Pulmonary artery endothelial cell (primary cell): ENCODE measurements around the gene ZHX3. TPM values are rescaled to one million over a fixed set of nuclear protein-coding genes. Genes with fewer than 3 reads are reported as not detected.
A peak's percentile ranks its signal among the peaks of the same experiment; 100 is the strongest.

Experiments
- DNase-seq: peaks from one replicate; pipeline ENCODE4 v3.0.0-alpha.2; 2011; ENCODE audit warnings: low read depth, low spot score
- total RNA-seq: library from RNA; depleted of rRNA; stranded (reverse); fragments of >200 nt; gene quantifications from 2 replicates; pipeline ENCODE4 v1.2.3, GENCODE V29; 2014

ZHX3 gene
- total RNA-seq, 1 donor from 2014 or later: 9.0 TPM

GRCh38 chr20:41174373-41174772, 143.2 kb downstream of the ZHX3 start:
- no peak for DNase-seq

GRCh38 chr20:41173791-41174341, 143.7 kb downstream of the ZHX3 start:
- DNase-seq: no peak

GRCh38 chr20:41173161-41173721, 144.3 kb downstream of the ZHX3 start:
- DNase-seq: peak; percentile 22

DNA sequence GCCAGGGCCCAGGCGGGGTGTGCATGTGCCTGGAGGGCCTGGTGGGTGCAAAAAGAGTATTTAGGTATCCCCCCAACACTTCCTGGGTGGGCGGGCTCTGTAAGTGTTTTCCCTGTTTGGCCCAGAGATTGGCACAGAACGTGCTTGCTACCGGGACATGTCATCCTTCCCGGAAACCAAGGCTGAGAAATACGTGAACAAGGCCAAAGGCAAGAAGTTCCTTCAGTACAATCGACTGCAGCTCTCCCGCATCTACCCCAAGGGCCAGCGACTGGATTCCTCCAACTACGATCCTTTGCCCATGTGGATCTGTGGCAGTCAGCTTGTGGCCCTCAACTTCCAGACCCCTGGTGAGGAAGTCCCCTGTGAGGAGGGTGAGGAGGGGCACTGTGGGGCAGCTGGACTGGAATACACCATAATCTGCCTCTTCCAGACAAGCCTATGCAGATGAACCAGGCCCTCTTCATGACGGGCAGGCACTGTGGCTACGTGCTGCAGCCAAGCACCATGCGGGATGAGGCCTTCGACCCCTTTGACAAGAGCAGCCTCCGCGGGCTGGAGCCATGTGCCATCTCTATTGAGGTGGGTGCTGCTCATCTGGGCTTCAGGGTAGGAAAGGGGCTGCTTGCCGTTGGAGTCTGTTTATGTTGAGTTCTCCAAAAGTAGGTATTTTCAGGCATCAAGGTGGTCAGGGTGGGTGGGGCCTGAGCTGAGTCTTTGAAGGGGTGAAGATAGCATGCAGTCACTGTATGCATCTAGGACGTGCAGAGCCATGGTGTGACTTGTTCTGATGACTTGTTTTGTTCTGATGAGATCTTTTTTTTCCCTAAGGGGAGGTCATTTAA, 145.0 kb downstream of the ZHX3 start:
- no peak for DNase-seq

GRCh38 chr20:41171736-41172295, 145.7 kb downstream of the ZHX3 start:
- DNase-seq: no peak

DNA sequence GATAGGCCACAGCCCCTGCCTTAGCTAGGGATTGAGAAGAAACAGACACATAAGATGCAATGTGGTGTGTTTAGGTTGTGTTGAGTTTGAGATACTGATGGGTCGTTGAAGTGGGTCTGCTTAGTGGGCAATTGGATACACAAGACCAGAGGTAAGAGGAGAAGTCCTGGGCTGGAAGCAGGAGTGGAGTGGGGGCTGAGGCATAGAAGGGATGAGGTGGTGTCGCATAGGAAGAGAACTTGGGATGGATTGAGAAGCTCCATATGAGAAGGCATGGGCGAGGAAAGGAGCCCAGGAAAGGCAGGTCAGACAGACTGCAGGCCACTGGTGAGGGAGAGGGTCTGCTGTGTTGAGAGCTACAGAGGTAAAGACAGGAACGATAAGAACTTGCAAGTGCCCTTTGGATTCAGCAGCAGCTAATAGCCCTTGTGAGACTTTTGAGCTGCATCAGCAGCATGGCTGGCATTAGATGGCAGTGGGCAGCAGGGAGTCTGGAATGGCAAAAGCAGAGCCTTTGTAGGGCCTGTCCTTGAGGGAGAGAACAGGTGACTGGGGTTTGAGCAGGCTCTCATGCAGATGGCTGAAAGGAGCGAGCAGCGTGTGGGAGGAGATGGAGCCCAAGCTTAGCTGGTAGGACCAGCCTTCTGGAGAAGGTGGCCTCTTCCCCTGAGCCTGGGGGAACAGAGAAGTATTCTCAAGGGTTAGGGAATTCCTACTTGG, 147.0 kb downstream of the ZHX3 start:
- no peak for DNase-seq

DNA sequence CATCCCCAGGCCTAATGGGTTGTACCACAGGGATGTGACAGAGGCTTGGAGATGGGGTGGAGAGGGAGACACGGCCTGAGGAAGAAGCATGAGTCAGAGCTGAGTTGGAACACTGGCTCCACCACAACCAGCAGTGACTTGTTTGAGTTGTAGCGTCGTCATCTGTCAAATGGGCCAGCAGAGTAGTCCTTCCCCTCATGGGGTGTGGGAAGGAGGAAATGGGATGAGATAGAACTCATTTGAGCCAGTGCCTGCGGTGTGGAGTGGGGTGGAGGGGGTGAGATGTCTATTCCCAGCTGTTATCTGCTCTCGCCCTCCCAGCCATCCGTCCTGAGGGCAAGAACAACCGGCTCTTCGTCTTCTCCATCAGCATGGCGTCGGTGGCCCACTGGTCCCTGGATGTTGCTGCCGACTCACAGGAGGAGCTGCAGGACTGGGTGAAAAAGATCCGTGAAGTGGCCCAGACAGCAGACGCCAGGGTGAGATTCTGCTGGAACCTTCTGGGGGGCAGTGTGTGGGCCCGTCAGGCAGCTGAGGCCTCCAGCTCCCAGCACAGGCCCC, 147.7 kb downstream of the ZHX3 start:
- DNase-seq: no peak

DNA sequence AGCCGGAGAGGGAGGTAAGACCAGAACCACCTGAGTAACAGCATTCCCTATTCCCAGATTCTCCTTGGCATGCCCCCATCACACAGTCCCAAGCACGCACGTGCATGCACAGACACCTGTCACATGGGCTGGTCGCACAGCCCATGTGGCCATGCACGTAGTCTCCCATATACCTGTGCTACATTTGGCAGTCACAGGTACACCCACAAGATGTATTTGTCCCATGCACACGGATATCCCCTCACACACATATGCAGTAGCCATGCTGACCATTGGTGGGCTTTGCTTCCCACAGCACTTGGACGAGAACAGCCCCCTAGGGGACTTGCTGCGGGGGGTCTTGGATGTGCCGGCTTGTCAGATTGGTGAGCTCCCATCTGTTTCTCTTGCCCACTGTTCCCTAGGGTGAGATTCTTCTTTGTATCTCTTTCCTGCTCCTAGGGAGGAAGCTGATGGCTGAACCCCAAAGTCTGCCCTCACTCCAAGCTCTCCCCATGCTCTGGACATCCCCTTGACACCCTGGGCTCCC, 148.3 kb downstream of the ZHX3 start:
- DNase-seq: no peak

GRCh38 chr20:41168281-41169161, 149.0 kb downstream of the ZHX3 start:
- no peak for DNase-seq

DNA sequence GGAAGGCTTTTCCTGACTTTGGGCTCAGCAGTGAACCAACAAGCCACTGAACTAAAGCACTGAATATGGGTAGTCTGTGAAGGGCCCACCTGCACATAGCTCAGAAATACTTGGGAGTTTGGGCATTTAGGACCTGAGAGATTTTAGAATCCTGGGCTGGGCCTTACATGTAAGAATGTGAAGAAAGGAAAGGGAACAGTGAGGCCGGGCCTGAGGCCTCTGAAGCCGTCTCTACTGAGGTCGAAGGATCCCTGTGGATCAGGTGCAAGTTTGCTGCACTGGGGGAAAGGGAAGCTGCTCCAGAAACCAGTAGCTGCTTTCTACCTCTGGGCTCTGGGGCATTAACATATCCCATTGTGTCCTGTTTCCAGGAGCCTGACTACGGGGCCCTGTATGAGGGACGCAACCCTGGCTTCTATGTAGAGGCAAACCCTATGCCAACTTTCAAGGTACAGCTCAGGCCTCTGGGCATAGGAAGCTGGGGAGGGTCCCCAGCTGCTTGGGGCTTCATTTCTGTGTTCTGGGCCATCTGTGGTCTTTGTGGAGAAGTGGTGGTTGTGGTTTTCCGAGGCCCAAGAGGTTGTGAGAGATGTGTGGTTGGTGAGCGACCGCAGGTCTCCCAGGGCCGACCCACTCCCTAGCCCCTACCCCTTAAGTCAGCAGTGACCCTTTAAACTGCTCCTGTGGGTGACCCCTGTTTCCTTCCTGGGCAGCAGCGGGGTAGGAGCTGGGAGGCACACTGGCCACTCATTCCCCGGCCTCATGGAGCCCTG, 149.9 kb downstream of the ZHX3 start:
- DNase-seq: no peak

DNA sequence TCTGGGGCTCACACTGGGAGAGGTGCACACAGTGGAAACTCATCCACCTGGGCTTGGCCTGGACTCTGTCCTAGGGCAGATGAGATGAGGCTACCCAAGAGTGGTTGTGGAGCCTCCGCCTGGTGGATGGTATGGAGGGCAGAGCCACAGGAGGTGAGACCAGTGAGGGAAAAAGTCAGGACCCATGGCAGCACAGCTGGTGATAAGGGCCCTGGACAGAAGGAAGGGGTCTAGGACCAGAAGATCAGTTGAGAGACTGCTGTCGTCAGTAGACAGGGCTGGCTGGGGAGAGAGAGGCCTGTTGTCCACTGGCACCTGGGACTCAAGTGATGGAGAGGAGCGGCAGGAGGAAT, 150.4 kb downstream of the ZHX3 start:
- no peak for DNase-seq

GRCh38 chr20:41166201-41167117, 151.1 kb downstream of the ZHX3 start:
- no peak for DNase-seq

- no peak for DNase-seq
Observed at GRCh38 chr20:41165001-41165882, 152.3 kb downstream of the ZHX3 start.

DNA sequence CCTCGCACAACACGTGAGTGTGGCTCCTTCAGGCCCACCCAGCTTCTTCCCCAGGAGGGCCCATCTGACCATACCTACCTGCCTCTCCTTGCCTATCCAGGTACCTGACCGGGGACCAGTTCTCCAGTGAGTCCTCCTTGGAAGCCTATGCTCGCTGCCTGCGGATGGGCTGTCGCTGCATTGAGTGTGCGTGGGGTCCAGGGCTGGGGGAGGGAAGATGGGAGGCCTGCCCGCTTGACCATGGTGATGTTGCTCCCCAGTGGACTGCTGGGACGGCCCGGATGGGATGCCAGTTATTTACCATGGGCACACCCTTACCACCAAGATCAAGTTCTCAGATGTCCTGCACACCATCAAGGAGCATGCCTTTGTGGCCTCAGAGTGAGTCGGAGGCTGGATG, 153.7 kb downstream of the ZHX3 start:
- DNase-seq: no peak

GRCh38 chr20:41162396-41162795, 155.1 kb downstream of the ZHX3 start:
- no peak for DNase-seq

DNA sequence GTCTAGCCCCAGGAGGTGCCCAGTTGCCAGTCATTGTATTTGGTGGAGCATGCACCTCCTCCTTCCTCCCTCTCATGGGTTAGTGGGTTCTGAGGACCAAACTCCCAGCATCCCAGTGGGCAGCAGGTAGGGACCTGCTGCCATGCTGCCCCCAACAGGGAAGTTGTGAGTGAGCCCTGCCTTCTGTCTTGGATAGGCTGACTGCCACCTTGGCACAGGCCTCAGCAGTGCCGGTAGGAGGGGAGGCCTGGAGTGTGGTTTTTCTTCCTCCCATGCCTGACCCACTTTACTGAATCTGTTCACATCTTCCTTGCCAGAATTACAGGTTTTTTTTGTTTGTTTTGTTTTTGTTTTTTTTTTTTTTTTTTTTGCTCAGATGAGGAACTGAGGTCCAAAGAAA, 155.6 kb downstream of the ZHX3 start:
- no peak for DNase-seq

GRCh38 chr20:41160686-41161085, 156.8 kb downstream of the ZHX3 start:
- no peak for DNase-seq

DNA sequence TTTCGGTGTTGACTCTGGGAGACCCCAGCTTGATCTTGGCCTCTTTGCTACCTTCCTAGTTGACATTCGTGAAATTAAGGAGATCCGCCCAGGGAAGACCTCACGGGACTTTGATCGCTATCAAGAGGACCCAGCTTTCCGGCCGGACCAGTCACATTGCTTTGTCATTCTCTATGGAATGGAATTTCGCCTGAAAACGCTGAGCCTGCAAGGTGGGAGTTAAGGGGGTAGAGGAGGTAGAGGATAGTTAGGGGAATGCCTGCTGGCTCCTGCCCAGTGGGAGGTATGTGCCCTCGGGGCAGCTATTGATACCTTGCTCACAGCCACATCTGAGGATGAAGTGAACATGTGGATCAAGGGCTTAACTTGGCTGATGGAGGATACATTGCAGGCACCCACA, 158.0 kb downstream of the ZHX3 start:
- no peak for DNase-seq
